Stimulated activated CD4-positive, alpha-beta T cell treated with anti-CD3 and anti-CD28 coated beads, TNF-alpha, amount 100 ng/mL, for 1 hour (primary cell): ENCODE data around the gene FAM83F.

Experiments used
- DNase-seq, 3 donors: peaks; one replicate each; pipeline ENCODE4 v3.0.0-alpha.2; 2020; ENCODE audit warnings: low read depth in 3 of 3, low spot score in 1 of 3

Gene FAM83F

GRCh38 chr22:40056154-40056553, 61.4 kb downstream of the FAM83F start:
- no peak for DNase-seq

DNA sequence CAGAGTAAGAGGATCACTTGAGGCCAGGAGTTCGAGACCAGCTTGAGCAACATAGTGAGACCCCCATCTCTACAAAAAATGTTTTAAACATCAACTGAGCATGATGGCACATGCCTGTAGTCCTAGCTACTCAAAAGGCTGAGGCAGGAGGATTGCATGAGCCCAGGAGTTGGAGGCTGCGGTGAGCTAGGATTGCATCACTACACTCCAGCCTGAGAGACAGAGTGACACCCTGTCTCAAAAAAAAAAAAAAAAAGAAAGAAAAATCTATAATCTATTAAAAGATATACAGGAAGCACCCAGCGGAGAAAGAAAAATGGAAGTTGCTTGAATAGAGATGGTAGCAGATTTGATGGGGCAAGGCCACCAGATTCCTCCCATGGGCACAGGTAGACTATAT, 61.8 kb downstream of the FAM83F start:
- no peak for DNase-seq

DNA sequence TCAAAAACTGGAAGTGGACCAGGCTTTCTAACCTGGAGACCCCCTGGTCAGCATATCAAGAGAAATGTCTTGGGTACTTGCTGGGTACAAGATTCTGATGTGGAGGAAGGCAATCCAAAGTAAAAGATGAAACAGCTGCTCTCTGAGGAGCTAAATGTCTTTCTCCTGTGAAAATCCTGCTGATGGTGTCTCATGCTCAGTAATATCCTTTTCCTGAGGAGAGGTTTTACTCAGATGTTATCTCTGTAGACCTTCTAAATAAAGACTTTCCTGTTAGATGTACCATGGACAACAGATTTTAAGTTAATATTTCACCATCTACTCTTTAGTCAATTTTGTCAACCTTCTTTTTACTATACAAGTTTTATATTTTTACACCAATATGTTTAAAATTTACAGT, 62.9 kb downstream of the FAM83F start:
- no peak for DNase-seq

DNA sequence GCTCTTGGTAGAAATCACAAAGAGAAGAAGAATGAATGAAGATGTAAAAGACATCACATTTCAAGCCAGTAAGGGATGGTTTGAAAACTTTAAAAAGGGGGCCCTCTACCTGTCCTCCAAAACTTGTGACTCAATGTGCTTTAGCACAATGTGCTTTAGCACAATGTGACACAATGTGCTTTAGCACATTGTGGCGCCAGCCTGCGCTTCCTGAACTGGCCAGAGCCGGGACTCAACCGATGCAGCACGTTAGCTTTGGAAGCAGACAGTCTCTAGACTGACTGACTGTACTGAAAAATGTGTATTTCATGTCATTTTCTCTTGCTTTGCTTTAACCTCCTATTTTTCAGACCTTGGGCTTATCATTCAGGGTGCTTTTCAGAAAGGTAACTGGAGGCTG, 63.5 kb downstream of the FAM83F start:
- DNase-seq = no peak

DNA sequence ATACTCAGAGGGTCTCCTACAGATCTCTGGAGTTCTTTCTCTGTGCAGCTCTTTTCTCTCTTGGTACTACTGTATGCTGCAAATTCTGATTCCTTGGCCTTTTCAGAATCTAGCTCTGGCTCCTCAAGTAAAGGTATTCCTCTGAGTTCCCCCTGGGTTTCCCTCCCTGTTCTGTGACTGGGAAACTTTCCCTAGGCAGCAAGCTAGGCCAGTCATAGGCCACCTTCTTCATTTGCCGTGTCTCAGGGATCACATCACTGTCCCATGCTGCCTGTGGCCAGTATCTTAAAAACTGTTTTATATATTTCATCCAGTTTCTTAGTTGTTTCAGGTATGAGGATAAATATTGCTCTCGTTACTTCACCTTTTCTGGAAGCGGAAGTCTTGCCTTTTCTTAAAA, 71.2 kb downstream of the FAM83F start:
- no peak for DNase-seq

- DNase-seq = no peak
Measured at GRCh38 chr22:40067639-40068038, 72.9 kb downstream of the FAM83F start.

DNA sequence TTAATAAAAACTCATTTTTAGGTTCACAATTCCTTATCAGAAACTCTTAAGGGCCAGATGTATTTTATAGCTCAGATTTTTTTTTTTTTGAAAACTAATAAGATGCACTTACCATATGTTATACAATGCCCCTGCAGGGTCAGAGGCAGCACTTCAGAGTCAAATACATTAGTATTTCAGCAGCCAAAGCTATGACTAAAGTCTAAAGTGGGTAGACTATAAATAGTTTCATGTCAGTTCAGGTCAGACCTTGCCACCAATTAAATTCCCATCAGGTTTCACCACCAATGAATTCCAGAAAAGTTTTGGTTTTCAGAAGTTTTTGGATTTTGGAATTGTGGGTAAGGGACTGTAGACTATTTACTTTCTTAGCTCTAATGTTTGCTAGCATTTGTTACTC, 75.9 kb downstream of the FAM83F start:
- DNase-seq = no peak

- no peak for DNase-seq
Measured at GRCh38 chr22:40071720-40072119, 77.0 kb downstream of the FAM83F start.

GRCh38 chr22:40076702-40077645, 82.2 kb downstream of the FAM83F start:
- no peak for DNase-seq

DNA sequence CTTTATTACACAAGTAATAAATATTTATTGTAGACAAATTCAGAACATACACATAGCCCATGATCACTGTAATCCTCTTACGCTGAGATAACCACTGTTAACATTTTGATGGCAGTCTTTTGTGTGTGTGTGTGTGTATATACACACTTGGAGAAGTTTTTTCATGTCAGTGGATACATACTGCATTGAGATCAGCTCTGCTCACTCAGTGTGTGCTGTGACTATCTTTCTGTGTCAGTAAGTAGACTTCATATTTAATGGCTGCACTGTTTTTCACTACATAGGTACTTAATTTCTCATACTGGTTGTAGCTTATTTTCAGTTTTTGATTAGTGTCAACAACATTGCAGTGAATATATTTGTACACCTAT, 82.9 kb downstream of the FAM83F start:
- DNase-seq = no peak

DNA sequence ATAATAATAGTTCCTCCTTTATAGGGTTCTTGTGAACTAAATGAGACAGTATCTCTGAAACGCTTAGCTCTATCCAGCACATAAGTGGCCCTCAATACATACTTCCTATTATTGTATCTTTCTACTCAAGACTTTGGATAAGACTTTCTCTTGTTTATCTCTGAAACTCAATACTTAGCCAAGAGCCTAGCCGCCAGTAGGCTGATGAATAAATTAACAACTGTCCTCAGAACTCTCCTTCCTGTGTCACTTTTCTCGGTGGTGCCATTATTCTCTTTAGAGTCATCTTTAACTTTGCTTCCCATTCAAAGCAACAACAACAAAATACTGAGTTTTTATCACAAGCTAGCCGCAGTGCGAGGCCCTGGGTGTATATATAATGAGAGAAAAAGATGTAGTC, 86.9 kb downstream of the FAM83F start:
- no peak for DNase-seq

DNA sequence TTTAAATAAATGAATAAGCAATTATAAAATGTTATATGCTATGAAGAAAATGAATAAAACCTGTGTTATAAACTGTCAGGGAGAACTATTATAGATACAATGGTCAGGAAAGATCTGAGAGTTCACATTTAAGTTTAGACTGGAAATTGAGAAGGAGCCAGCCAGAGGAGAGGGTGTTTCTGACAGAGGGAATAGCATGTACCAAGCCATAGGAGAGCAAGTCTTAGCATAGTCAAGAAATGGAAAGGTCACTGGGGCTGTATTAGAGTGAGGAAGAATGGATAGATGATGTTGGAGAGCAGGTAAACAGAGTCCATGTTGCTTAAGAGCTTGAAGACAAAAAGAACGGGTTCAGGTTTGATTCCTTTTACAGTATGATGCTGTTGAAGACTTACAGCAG, 87.4 kb downstream of the FAM83F start:
- no peak for DNase-seq

DNA sequence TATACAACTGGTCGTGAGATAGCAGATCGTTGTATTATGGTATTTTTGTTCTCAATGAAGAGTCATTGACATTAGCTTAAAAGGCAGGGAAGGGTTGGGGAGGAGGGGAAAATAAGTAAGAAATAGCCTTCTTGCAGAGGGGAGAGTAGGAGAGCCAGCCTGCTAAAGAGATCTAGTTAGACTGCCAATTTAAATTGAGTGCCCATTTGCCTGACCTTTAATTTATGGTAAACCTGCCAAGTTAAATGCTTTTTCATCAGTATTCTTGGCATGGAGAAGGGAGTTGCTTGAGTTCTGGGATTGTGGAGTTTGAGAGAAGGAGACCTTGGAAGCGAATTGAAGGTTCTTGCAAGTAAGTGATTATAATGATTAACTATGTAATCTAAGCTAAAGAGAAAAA, 89.0 kb downstream of the FAM83F start:
- no peak for DNase-seq

GRCh38 chr22:40084246-40084645, 89.5 kb downstream of the FAM83F start:
- DNase-seq = no peak

DNA sequence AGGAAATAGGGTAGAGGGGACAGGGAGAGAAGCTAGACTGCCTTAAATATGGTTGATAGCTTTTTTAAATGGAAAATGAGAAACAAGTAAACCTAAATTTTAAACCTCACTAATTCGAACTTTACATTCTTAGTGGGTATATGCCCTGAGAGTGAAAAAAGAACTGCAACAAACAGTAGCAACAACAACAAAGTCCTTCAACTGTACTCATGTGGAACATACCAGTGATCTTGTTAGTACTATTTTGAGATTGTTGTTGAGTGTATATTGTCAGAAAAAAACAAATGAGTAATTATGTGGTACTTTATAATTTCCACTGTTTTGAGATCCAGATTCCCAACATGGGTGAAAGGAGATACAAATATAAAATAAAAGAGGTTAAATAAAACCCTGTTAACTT, 94.1 kb downstream of the FAM83F start:
- no peak for DNase-seq
